CD14-positive monocyte (primary cell): Measurements from ENCODE around the gene TOGARAM1. TPM values are rescaled to one million over a fixed set of nuclear protein-coding genes. Genes with fewer than 3 reads are reported as not detected.

Experiments
- DNase-seq, 3 donors: peaks; one replicate each; pipeline ENCODE4 v3.0.0-alpha.2; 2011 to 2022
- H2AFZ ChIP-seq: 2 replicates; pipeline ENCODE4 v1.6.0; 2012; ENCODE audit warnings: mild to moderate bottlenecking, low read depth, low read length, inconsistent platforms; ENCODE audit not compliant: insufficient read depth, poor library complexity, severe bottlenecking
- H3K27ac ChIP-seq, 2 donors: 1 replicate in 1 of 2; 2 replicates in 1 of 2; pipeline ENCODE4 v1.5.1; 2012 to 2013; ENCODE audit warnings: low read length in 2 of 2, control low read depth in 1 of 2, inconsistent platforms in 1 of 2, low read depth in 1 of 2, mild to moderate bottlenecking in 1 of 2
- H3K27me3 ChIP-seq, 2 donors: one replicate each; pipeline versions ENCODE4 v1.6.0 to v1.6.1; 2011 to 2013; ENCODE audit warnings: low read length in 2 of 2; ENCODE audit not compliant: control insufficient read depth in 2 of 2, insufficient read depth in 2 of 2
- H3K36me3 ChIP-seq, 2 donors: replicated peaks in 1 of 2; 1 replicate in 1 of 2; 2 replicates in 1 of 2; pipeline versions ENCODE4 v1.5.1 to v1.6.1; 2012 to 2013; ENCODE audit warnings: low read length in 2 of 2, control low read depth in 1 of 2, inconsistent platforms in 1 of 2, mild to moderate bottlenecking in 1 of 2; ENCODE audit not compliant: insufficient read depth in 2 of 2, control insufficient read depth in 1 of 2
- H3K4me1 ChIP-seq, 2 donors: 1 replicate in 1 of 2; 2 replicates in 1 of 2; pipeline versions ENCODE4 v1.5.1 to v1.6.1; 2012 to 2013; ENCODE audit warnings: low read length in 2 of 2, control low read depth in 1 of 2, inconsistent platforms in 1 of 2, mild to moderate bottlenecking in 1 of 2, moderate library complexity in 1 of 2; ENCODE audit not compliant: insufficient read depth in 2 of 2, control insufficient read depth in 1 of 2
- H3K4me2 ChIP-seq: replicated peaks from 2 replicates; pipeline ENCODE3; 2012; ENCODE audit warnings: low read length, moderate library complexity, mild to moderate bottlenecking; ENCODE audit not compliant: poor library complexity, severe bottlenecking; ENCODE audit errors: extremely low read depth
- H3K4me3 ChIP-seq, 3 experiments: fragments of 200-600 bp in 1 of 3; sonication (generic) in 1 of 3; replicated peaks in 1 of 3; 1 replicate in 2 of 3; 2 replicates in 1 of 3; pipeline ENCODE4 v1.5.1; 2011 to 2013; ENCODE audit warnings: low read length in 3 of 3, mild to moderate bottlenecking in 3 of 3, control low read depth in 2 of 3, low read depth in 2 of 3, inconsistent platforms in 1 of 3, moderate library complexity in 1 of 3
- H3K79me2 ChIP-seq: 2 replicates; pipeline ENCODE4 v1.6.0; 2012; ENCODE audit warnings: mild to moderate bottlenecking, control low read depth, inconsistent platforms, low read length, moderate library complexity; ENCODE audit not compliant: insufficient read depth
- H3K9ac ChIP-seq: 2 replicates; pipeline ENCODE4 v1.6.0; 2017; ENCODE audit warnings: low read length, mild to moderate bottlenecking; ENCODE audit not compliant: insufficient read depth, poor library complexity, severe bottlenecking
- H3K9me3 ChIP-seq, 2 donors: replicated peaks in 1 of 2; 1 replicate in 1 of 2; 2 replicates in 1 of 2; pipeline versions ENCODE4 v1.5.1 to v1.6.1; 2012 to 2013; ENCODE audit warnings: low read length in 2 of 2, control low read depth in 1 of 2; ENCODE audit not compliant: control insufficient read depth in 1 of 2, insufficient read depth in 1 of 2
- H4K20me1 ChIP-seq: 2 replicates; pipeline ENCODE4 v1.6.0; 2012; ENCODE audit warnings: mild to moderate bottlenecking, low read length, control low read depth, moderate library complexity; ENCODE audit not compliant: insufficient read depth
- H3K27ac Mint-ChIP-seq, 7 donors: one replicate each; pipeline ENCODE4 v1.8.0; 2020; ENCODE audit warnings: mild to moderate bottlenecking in 7 of 7, mixed read lengths in 7 of 7, moderate library complexity in 6 of 7, inconsistent platforms in 2 of 7
- H3K27me3 Mint-ChIP-seq, 3 donors: one replicate each; pipeline ENCODE4 v1.8.0; 2021 to 2022; ENCODE audit warnings: low read depth in 3 of 3, mild to moderate bottlenecking in 3 of 3, mixed read lengths in 3 of 3, moderate library complexity in 3 of 3, inconsistent platforms in 1 of 3
- H3K36me3 Mint-ChIP-seq, 2 donors: one replicate each; pipeline ENCODE4 v1.8.0; 2020; ENCODE audit warnings: mixed read lengths in 2 of 2, inconsistent platforms in 1 of 2, mild to moderate bottlenecking in 1 of 2
- H3K4me1 Mint-ChIP-seq: one replicate; pipeline ENCODE4 v1.8.0; 2020; ENCODE audit warnings: mild to moderate bottlenecking, mixed read lengths
- H3K4me3 Mint-ChIP-seq, 2 donors: one replicate each; pipeline ENCODE4 v1.8.0; 2020; ENCODE audit warnings: mild to moderate bottlenecking in 2 of 2, mixed read lengths in 2 of 2, moderate library complexity in 1 of 2
- H3K9me3 Mint-ChIP-seq, 7 donors: one replicate each; pipeline ENCODE4 v1.8.0; 2020 to 2022; ENCODE audit warnings: mixed read lengths in 7 of 7, mild to moderate bottlenecking in 6 of 7, moderate library complexity in 6 of 7, inconsistent platforms in 2 of 7
- WGBS: methylation state at CpG from one replicate; pipeline ENCODE4 v1.1.5; 2013; ENCODE audit warnings: missing lambda C conversion rate; ENCODE audit not compliant: insufficient coverage; 5-methylcytosine and 5-hydroxymethylcytosine counted together
- intact Hi-C, 2 donors: fragments of 100-400 bp; cut with micrococcal nuclease; formaldehyde crosslinking; loops; one replicate each; pipeline versions ENCODE4 v1.15.0 to v1.15.1; 2023
- polyA plus RNA-seq, 3 donors: library from polyadenylated mRNA; depleted of rRNA in 1 of 3; unstranded in 2 of 3; stranded (reverse) in 1 of 3; fragments of 300-500 nt in 2 of 3; fragments of >200 nt in 1 of 3; fragmentation: Illumina TruSeq in 2 of 3; gene quantifications; 1 replicate in 2 of 3; 2 replicates in 1 of 3; pipeline ENCODE4 v1.2.3, GENCODE V29; 2012 to 2021
- TF ChIP-seq, protein P1 (sequence below): fragments of 200-600 bp; IDR thresholded peaks from one replicate; pipeline ENCODE4 v1.8.0; 2022; ENCODE audit warnings: antibody characterized with exemption, mild to moderate bottlenecking

Gene TOGARAM1
- polyA plus RNA-seq, 3 donors = 2.6 to 3.8 (median 3.4) TPM

DNA sequence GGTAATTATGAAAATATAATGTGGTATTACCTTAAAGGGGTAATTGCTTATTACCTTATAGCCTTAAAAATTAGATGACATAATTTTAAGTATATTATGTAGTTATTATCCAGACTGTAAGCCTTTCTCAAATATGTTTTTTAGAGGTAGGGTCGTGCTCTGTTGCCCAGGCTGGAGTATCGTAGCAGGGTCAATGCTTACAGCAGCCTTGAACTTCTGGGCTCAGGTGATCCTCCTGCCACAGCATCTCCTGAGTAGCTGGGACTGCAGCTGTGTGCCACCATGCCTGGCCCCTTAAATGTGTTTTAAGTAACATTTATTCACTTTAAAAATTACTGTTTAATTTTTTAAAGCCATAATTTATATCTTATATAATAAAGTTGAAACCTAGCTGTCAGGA, 132.3 kb downstream of the TOGARAM1 start:
- H3K27ac Mint-ChIP-seq = no peak overlapping the region
- H3K9me3 Mint-ChIP-seq = no peaks in the 10 kb centered on the region
- Histone ChIP-seq H3K27ac (no peak overlapping the region), H3K4me1 (no peaks in the 10 kb centered on the region), H3K27me3 (no peaks in the 10 kb centered on the region), H3K9me3 (no peaks in the 10 kb centered on the region), H4K20me1 (peaks cover 24% of the 10 kb centered on the region), H2AFZ (no peak overlapping the region), H3K4me3 (no peak overlapping the region), H3K9ac (no peak overlapping the region), H3K36me3 (peaks cover 37 to 52% of the 10 kb centered on the region in 2 donors), H3K4me2 (no peak overlapping the region), H3K79me2 (peaks cover 55% of the 10 kb centered on the region)
- WGBS = 80% methylated on average over 1 of the region's 2 CpGs
- H3K4me3 Mint-ChIP-seq = no peak overlapping the region
- no peaks in the 10 kb centered on the region for H3K27me3 Mint-ChIP-seq
- H3K36me3 Mint-ChIP-seq = peaks cover 42 to 50% of the 10 kb centered on the region in 2 donors
- intact Hi-C loops = no loop called here
- H3K4me1 Mint-ChIP-seq = no peaks in the 10 kb centered on the region
- DNase-seq = no peak
- TF ChIP-seq, protein P1, sequence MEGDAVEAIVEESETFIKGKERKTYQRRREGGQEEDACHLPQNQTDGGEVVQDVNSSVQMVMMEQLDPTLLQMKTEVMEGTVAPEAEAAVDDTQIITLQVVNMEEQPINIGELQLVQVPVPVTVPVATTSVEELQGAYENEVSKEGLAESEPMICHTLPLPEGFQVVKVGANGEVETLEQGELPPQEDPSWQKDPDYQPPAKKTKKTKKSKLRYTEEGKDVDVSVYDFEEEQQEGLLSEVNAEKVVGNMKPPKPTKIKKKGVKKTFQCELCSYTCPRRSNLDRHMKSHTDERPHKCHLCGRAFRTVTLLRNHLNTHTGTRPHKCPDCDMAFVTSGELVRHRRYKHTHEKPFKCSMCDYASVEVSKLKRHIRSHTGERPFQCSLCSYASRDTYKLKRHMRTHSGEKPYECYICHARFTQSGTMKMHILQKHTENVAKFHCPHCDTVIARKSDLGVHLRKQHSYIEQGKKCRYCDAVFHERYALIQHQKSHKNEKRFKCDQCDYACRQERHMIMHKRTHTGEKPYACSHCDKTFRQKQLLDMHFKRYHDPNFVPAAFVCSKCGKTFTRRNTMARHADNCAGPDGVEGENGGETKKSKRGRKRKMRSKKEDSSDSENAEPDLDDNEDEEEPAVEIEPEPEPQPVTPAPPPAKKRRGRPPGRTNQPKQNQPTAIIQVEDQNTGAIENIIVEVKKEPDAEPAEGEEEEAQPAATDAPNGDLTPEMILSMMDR = no peak

DNA sequence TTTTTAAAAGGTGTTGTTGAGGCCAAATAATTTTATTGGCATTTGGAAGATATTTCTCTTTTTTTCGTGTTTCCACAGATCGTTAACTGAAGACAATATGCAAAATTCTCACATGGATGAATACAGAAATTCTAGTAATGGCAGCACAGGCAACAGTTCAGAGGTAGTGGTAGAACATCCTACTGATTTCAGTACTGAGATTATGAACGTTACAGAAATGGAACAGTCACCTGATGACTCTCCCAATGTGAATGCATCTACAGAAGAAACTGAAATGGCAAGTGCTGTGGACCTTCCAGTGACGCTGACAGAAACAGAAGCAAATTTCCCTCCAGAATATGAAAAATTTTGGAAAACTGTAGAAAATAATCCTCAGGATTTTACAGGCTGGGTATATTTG, 133.2 kb downstream of the TOGARAM1 start:
- Histone ChIP-seq H3K36me3 (peaks cover 43 to 61% of the 10 kb centered on the region in 2 donors), H3K9me3 (no peaks in the 10 kb centered on the region), H3K4me2 (no peak overlapping the region), H3K9ac (no peak overlapping the region), H3K4me3 (no peak overlapping the region), H3K79me2 (peaks cover 46% of the 10 kb centered on the region), H3K27me3 (no peaks in the 10 kb centered on the region), H3K4me1 (no peaks in the 10 kb centered on the region), H3K27ac (no peak overlapping the region), H4K20me1 (peaks cover 18% of the 10 kb centered on the region), H2AFZ (no peak overlapping the region)
- TF ChIP-seq, protein P1 = no peak
- Mint-ChIP-seq H3K27me3 (no peaks in the 10 kb centered on the region), H3K9me3 (no peaks in the 10 kb centered on the region), H3K4me1 (no peaks in the 10 kb centered on the region), H3K4me3 (no peak overlapping the region), H3K36me3 (peaks cover 46 to 56% of the 10 kb centered on the region in 2 donors), H3K27ac (no peak overlapping the region)
- no peak for DNase-seq
- no CpG with 5 or more reads among the region's 4 CpGs for WGBS
- intact Hi-C loops = no loop called here
